ENCODE results near the gene TRIM52.
A peak's percentile ranks its signal among the peaks of the same experiment; 100 is the strongest.

TRIM52 gene

GRCh38 chr5:181263633-181264032 is 2.7 kb upstream of the TRIM52 start:
- DNase-seq (ENCODE audit: low read depth in 1 of 2, low spot score in 1 of 2), result no peak
- no peak overlapping the region for H3K4me3 ChIP-seq (replicated peaks; ENCODE audit: insufficient read depth, low read length)
- H3K27ac ChIP-seq (replicated peaks), result no peak overlapping the region
- TF ChIP-seq SPI1 (IDR thresholded peaks at IDR 0.05; ENCODE audit: borderline replicate concordance, low read depth), result no peak
- TF ChIP-seq REST (IDR thresholded peaks at IDR 0.05; ENCODE audit: insufficient replicate concordance, low read depth), result no peak
- TF ChIP-seq GABPA (IDR thresholded peaks at IDR 0.05; ENCODE audit: low read depth), result no peak
- TF ChIP-seq POLR2AphosphoS5 (IDR thresholded peaks at IDR 0.05; ENCODE audit: low read depth), result no peak
- no peak for TF ChIP-seq CTCF (IDR thresholded peaks at IDR 0.05; ENCODE audit: insufficient read depth, low read length)
- H3K27me3 ChIP-seq (ENCODE audit: insufficient read depth, poor library complexity, severe bottlenecking), result no peaks in the 10 kb centered on the region

- Histone ChIP-seq H3K27me3 (ENCODE audit: insufficient read depth, poor library complexity, severe bottlenecking) (no peaks in the 10 kb centered on the region), H3K27ac (replicated peaks) (peak overlapping the region; percentile 99), H3K4me3 (replicated peaks; ENCODE audit: insufficient read depth, low read length) (peak overlapping the region; percentile 79)
- TF ChIP-seq SPI1 (IDR thresholded peaks at IDR 0.05; ENCODE audit: borderline replicate concordance, low read depth) (peak; percentile 79), CTCF (IDR thresholded peaks at IDR 0.05; ENCODE audit: insufficient read depth, low read length) (no peak), REST (IDR thresholded peaks at IDR 0.05; ENCODE audit: insufficient replicate concordance, low read depth) (peak; percentile 52), POLR2AphosphoS5 (IDR thresholded peaks at IDR 0.05; ENCODE audit: low read depth) (peak; percentile 88), GABPA (IDR thresholded peaks at IDR 0.05; ENCODE audit: low read depth) (peak; percentile 8; the same call in 1 of the 2 replicates)
- DNase-seq (ENCODE audit: low read depth in 1 of 2, low spot score in 1 of 2), result peak; percentile 74 to 87
Measured at GRCh38 chr5:181261320-181262049, 542 bp upstream of the TRIM52 start.

- no peaks in the 10 kb centered on the region for H3K27me3 ChIP-seq (ENCODE audit: insufficient read depth, poor library complexity, severe bottlenecking)
- TF ChIP-seq REST (IDR thresholded peaks at IDR 0.05; ENCODE audit: insufficient replicate concordance, low read depth), result no peak
- no peak for TF ChIP-seq POLR2AphosphoS5 (IDR thresholded peaks at IDR 0.05; ENCODE audit: low read depth)
- TF ChIP-seq GABPA (IDR thresholded peaks at IDR 0.05; ENCODE audit: low read depth), result no peak
- no peak for TF ChIP-seq SPI1 (IDR thresholded peaks at IDR 0.05; ENCODE audit: borderline replicate concordance, low read depth)
- no peak for TF ChIP-seq CTCF (IDR thresholded peaks at IDR 0.05; ENCODE audit: insufficient read depth, low read length)
- peak overlapping the region; percentile 99 for H3K27ac ChIP-seq (replicated peaks)
- DNase-seq (ENCODE audit: low read depth in 1 of 2, low spot score in 1 of 2), result no peak
- peak overlapping the region; percentile 79 for H3K4me3 ChIP-seq (replicated peaks; ENCODE audit: insufficient read depth, low read length)
Measured at GRCh38 chr5:181259974-181260719, 796 bp downstream of the TRIM52 start.

Data from HL-60 (cell line).